Neural progenitor cell (in vitro differentiated cells): ENCODE measurements around the gene CDC37L1. TPM values are rescaled to one million over a fixed set of nuclear protein-coding genes. Genes with fewer than 3 reads are reported as not detected.
A peak's percentile ranks its signal among the peaks of the same experiment; 100 is the strongest.
"Not testable (repeated sequence)": the region's sequence is repeated elsewhere in the genome, so short reads cannot be mapped to it uniquely, and the experiment has no call there.

ENCODE experiments used
- DNase-seq: peaks from one replicate; pipeline ENCODE4 v3.0.0-alpha.2; 2016; ENCODE audit warnings: low spot score
- H2AFZ ChIP-seq: fragments of 200-600 bp; sonication (generic); replicated peaks from 2 replicates; pipeline ENCODE4 v1.6.1; 2016; ENCODE audit warnings: antibody characterized with exemption
- H3F3A ChIP-seq: fragments of 200-600 bp; sonication (generic); 2 replicates; pipeline ENCODE4 v1.6.1; 2016; ENCODE audit warnings: antibody characterized with exemption, low read depth
- H3K27ac ChIP-seq: fragments of 200-600 bp; sonication (generic); 2 replicates; pipeline ENCODE4 v1.5.1; 2016; ENCODE audit warnings: mild to moderate bottlenecking
- H3K27me3 ChIP-seq: fragments of 200-600 bp; sonication (generic); 2 replicates; pipeline ENCODE4 v1.6.1; 2016; ENCODE audit warnings: mild to moderate bottlenecking, moderate library complexity
- H3K36me3 ChIP-seq: fragments of 200-600 bp; sonication (generic); 2 replicates; pipeline ENCODE4 v1.5.1; 2016
- H3K4me1 ChIP-seq: fragments of 200-600 bp; sonication (generic); 2 replicates; pipeline ENCODE4 v1.6.1; 2016; ENCODE audit warnings: mixed run types
- H3K4me2 ChIP-seq: fragments of 200-600 bp; sonication (generic); 2 replicates; pipeline ENCODE4 v1.6.1; 2016
- H3K4me3 ChIP-seq: fragments of 200-600 bp; sonication (generic); 2 replicates; pipeline ENCODE4 v1.5.1; 2016
- H3K79me2 ChIP-seq: fragments of 200-600 bp; sonication (generic); 2 replicates; pipeline ENCODE4 v1.6.1; 2016; ENCODE audit warnings: low read depth
- H3K9ac ChIP-seq: fragments of 200-600 bp; sonication (generic); 2 replicates; pipeline ENCODE4 v1.6.1; 2016
- H3K9me3 ChIP-seq: fragments of 200-600 bp; sonication (generic); 2 replicates; pipeline ENCODE4 v1.5.1; 2016; ENCODE audit warnings: low read depth
- H4K20me1 ChIP-seq: fragments of 200-600 bp; sonication (generic); 2 replicates; pipeline ENCODE4 v1.6.1; 2016; ENCODE audit warnings: low read depth
- H3K27ac Mint-ChIP-seq: 3 replicates; pipeline ENCODE4 v1.8.0; 2021; ENCODE audit warnings: mixed read lengths
- H3K27me3 Mint-ChIP-seq: 2 replicates; pipeline ENCODE4 v1.8.0; 2022; ENCODE audit warnings: low read depth, mild to moderate bottlenecking, inconsistent platforms, moderate library complexity, mixed read lengths; ENCODE audit not compliant: insufficient read depth
- H3K36me3 Mint-ChIP-seq: 3 replicates; pipeline ENCODE4 v1.8.0; 2021; ENCODE audit warnings: mixed read lengths
- H3K4me1 Mint-ChIP-seq: 3 replicates; pipeline ENCODE4 v1.8.0; 2021; ENCODE audit warnings: mixed read lengths
- H3K4me3 Mint-ChIP-seq: 3 replicates; pipeline ENCODE4 v1.8.0; 2021; ENCODE audit warnings: mild to moderate bottlenecking, moderate library complexity, mixed read lengths
- H3K9me3 Mint-ChIP-seq: 3 replicates; pipeline ENCODE4 v1.8.0; 2020; ENCODE audit warnings: mixed read lengths
- EZH2 ChIP-seq: fragments of 200-600 bp; sonication (generic); IDR thresholded peaks from 2 replicates; pipeline ENCODE4 v1.6.1; 2017; ENCODE audit warnings: antibody characterized with exemption, mild to moderate bottlenecking, moderate library complexity
- EZH2phosphoT487 ChIP-seq: fragments of 200-600 bp; sonication (generic); IDR thresholded peaks from 2 replicates; pipeline ENCODE4 v1.6.1; 2017; ENCODE audit warnings: antibody characterized with exemption
- total RNA-seq: library from RNA; depleted of rRNA; stranded (reverse); fragments of >200 nt; gene quantifications from 2 replicates; pipeline ENCODE4 v1.2.3, GENCODE V29; 2015; ENCODE audit warnings: low replicate concordance
- TF ChIP-seq, protein P1 (sequence below): fragments of 200-600 bp; sonication (generic); IDR thresholded peaks from 2 replicates; pipeline ENCODE4 v1.5.1; 2017; ENCODE audit warnings: antibody characterized with exemption, mild to moderate bottlenecking

Gene CDC37L1
- total RNA-seq, 1 donor from 2014 or later: 32.1 TPM

DNA sequence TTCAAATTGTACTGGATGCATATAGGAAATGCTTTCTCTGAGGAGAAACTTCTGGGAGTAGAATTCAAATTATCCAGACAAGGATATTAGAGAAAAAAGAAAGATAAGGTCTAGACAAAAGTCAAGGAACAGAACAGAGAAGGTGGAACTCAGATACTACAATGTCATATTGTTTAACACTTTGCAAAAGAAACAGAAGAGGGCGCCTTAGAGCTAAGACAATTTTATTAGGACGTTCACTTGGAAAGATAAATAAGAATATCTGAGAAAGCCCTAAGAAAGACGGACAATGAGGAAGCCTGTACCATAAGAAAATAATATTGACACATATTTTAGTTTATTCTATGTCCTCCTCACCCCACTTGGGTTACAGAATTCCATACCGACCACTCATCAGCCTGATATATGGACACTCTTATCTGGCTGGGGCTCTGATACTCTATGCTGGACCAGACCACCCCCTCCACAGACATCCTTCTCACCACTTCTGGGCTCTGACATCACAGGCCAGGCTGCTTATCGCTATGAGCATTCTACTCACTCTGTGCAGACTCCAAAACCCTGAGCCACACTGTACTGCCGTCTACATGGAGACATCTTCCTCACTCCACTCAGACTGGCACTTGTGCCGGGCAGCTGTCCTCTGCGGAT lies 70.8 kb downstream of the CDC37L1 start:
- H2AFZ ChIP-seq: no peak overlapping the region
- H3K9me3 ChIP-seq: no peaks in the 10 kb centered on the region
- no peak for TF ChIP-seq EZH2
- TF ChIP-seq, protein P1, sequence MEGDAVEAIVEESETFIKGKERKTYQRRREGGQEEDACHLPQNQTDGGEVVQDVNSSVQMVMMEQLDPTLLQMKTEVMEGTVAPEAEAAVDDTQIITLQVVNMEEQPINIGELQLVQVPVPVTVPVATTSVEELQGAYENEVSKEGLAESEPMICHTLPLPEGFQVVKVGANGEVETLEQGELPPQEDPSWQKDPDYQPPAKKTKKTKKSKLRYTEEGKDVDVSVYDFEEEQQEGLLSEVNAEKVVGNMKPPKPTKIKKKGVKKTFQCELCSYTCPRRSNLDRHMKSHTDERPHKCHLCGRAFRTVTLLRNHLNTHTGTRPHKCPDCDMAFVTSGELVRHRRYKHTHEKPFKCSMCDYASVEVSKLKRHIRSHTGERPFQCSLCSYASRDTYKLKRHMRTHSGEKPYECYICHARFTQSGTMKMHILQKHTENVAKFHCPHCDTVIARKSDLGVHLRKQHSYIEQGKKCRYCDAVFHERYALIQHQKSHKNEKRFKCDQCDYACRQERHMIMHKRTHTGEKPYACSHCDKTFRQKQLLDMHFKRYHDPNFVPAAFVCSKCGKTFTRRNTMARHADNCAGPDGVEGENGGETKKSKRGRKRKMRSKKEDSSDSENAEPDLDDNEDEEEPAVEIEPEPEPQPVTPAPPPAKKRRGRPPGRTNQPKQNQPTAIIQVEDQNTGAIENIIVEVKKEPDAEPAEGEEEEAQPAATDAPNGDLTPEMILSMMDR: peak; percentile 72
- no peak for TF ChIP-seq EZH2phosphoT487
- no peaks in the 10 kb centered on the region for H3F3A ChIP-seq
- no peak overlapping the region for H3K27ac ChIP-seq
- no peak overlapping the region for H3K9ac ChIP-seq
- no peaks in the 10 kb centered on the region for H3K36me3 ChIP-seq
- H4K20me1 ChIP-seq: no peaks in the 10 kb centered on the region
- no peak overlapping the region for H3K4me2 ChIP-seq
- peak; percentile 55 for DNase-seq
- no peak overlapping the region for H3K4me3 ChIP-seq
- H3K36me3 Mint-ChIP-seq: no peaks in the 10 kb centered on the region
- no peaks in the 10 kb centered on the region for H3K4me1 ChIP-seq
- H3K4me3 Mint-ChIP-seq: no peak overlapping the region
- H3K27ac Mint-ChIP-seq: no peak overlapping the region
- no peaks in the 10 kb centered on the region for H3K4me1 Mint-ChIP-seq
- H3K79me2 ChIP-seq: no peaks in the 10 kb centered on the region
- no peaks in the 10 kb centered on the region for H3K27me3 ChIP-seq
- H3K27me3 Mint-ChIP-seq: peaks cover 2% of the 10 kb centered on the region
- H3K9me3 Mint-ChIP-seq: peaks cover 2% of the 10 kb centered on the region

DNA sequence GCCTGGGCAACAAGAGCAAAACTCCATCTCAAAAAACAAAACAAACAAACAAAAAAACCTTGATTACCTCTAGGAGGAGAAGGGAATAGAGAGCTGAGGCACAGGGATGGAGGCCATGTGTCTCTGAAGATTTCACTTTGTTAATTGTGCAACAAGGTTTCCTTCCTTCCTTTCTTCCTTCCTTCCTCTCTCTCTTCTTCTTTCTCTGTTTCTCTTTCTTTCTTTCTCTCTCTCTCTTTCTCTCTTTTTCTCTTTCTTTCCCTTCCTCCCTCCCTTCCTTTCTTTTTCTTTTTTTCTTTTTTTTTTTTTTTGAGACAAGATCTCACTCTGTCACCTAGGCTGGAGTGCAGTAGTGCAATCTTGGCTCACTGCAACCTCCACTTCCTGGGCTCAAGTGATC lies 75.2 kb downstream of the CDC37L1 start:
- not testable (repeated sequence) for H2AFZ ChIP-seq, H3K4me2 ChIP-seq, H3F3A ChIP-seq, H3K27me3 ChIP-seq, H3K27me3 Mint-ChIP-seq, H3K4me1 ChIP-seq, H3K4me3 Mint-ChIP-seq, H3K79me2 ChIP-seq, H3K4me3 ChIP-seq, H3K36me3 Mint-ChIP-seq, H3K27ac Mint-ChIP-seq, H3K4me1 Mint-ChIP-seq, H3K27ac ChIP-seq, H3K9me3 Mint-ChIP-seq, H4K20me1 ChIP-seq, H3K9ac ChIP-seq, DNase-seq, H3K36me3 ChIP-seq, H3K9me3 ChIP-seq

GRCh38 chr9:4755026-4755609 lies 75.7 kb downstream of the CDC37L1 start:
- Histone ChIP-seq H3K36me3 (no peaks in the 10 kb centered on the region), H2AFZ (no peak overlapping the region), H3K9ac (no peak overlapping the region), H3K4me3 (no peak overlapping the region), H3K27ac (no peak overlapping the region), H3K9me3 (no peaks in the 10 kb centered on the region), H3K79me2 (no peaks in the 10 kb centered on the region), H3K27me3 (no peaks in the 10 kb centered on the region), H3K4me1 (no peaks in the 10 kb centered on the region), H3F3A (no peaks in the 10 kb centered on the region), H4K20me1 (no peaks in the 10 kb centered on the region), H3K4me2 (no peak overlapping the region)
- no peak for DNase-seq
- Mint-ChIP-seq H3K27me3 (peaks cover 2% of the 10 kb centered on the region), H3K4me3 (no peak overlapping the region), H3K36me3 (no peaks in the 10 kb centered on the region), H3K9me3 (peaks cover 2% of the 10 kb centered on the region), H3K4me1 (no peaks in the 10 kb centered on the region), H3K27ac (no peak overlapping the region)
- TF ChIP-seq EZH2phosphoT487 (no peak), EZH2 (no peak)
- TF ChIP-seq, protein P1: no peak

DNA sequence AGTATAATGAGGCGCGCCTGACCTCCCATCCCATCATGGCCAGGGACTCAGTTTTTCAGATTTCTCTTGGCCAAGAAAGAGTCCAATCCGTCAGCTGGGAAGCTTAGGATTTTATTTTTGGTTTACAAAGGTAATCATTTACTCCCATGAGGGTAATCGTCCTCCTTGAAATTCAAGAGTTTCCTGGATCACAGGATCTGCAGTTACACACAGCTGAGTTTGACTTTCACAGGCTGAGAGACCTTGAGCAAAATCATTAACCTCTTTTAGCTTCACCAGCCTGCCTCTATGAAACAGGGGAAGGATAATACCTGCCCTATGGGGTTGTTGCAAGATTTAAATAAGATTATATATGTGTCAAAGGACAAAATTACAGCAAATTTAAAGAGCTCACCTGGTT lies 77.1 kb downstream of the CDC37L1 start:
- H3K4me3 ChIP-seq: no peak overlapping the region
- Mint-ChIP-seq H3K27ac (no peak overlapping the region), H3K36me3 (no peaks in the 10 kb centered on the region), H3K9me3 (no peaks in the 10 kb centered on the region), H3K4me1 (no peaks in the 10 kb centered on the region), H3K4me3 (no peak overlapping the region), H3K27me3 (peaks cover 2% of the 10 kb centered on the region)
- no peak for DNase-seq
- no peak overlapping the region for H3K27ac ChIP-seq
- peak overlapping the region; percentile 13 for H3K9ac ChIP-seq
- no peak for TF ChIP-seq EZH2
- TF ChIP-seq EZH2phosphoT487: no peak
- TF ChIP-seq, protein P1: no peak
- H3K9me3 ChIP-seq: no peaks in the 10 kb centered on the region
- no peaks in the 10 kb centered on the region for H4K20me1 ChIP-seq
- H3K4me2 ChIP-seq: no peak overlapping the region
- peak overlapping the region; percentile 20 for H2AFZ ChIP-seq
- no peaks in the 10 kb centered on the region for H3K27me3 ChIP-seq
- H3K79me2 ChIP-seq: no peaks in the 10 kb centered on the region
- H3K36me3 ChIP-seq: no peaks in the 10 kb centered on the region
- H3K4me1 ChIP-seq: no peaks in the 10 kb centered on the region
- no peaks in the 10 kb centered on the region for H3F3A ChIP-seq
